ENCODE data around the gene KRT35.

- TF ChIP-seq KAT7 (CRISPR knock-in tag; IDR thresholded peaks at IDR 0.05; ENCODE audit: borderline replicate concordance) (no peak), ATAD3A (CRISPR knock-in tag; IDR thresholded peaks at IDR 0.05) (no peak), ZNF781 (CRISPR knock-in tag; IDR thresholded peaks at IDR 0.05; ENCODE audit: borderline replicate concordance, not compliant biosample characterization) (no peak)
These were observed 27.9 kb downstream of the KRT35 start for GRCh38 chr17:41453066-41453465.
